ENCODE data around the gene TSFM.

Gene TSFM

DNA sequence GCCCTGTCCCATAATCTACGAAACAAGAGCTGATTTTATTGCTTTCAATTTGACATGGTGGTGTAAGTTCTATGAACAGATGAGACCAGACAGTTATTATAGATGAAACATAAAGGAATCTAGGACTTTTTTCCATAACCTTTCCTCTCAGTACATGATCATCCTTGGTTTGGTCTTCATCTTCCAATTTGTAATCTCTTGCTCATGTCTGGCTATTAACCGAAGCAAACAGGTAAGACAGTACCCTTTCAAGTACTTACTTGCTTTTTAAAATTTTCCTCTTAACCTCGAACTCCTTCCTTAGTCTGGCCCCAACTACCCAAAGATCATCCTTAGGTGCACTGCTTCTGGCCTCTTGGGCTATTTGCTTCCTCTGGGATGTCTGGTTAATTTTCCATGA, 36.6 kb upstream of the TSFM start:
- DNase-seq (no peak), ATAC-seq (no peak)

GRCh38 chr12:57749061-57749460, 33.5 kb upstream of the TSFM start:
- DNase-seq (no peak), ATAC-seq (no peak)

GRCh38 chr12:57750561-57751431, 31.8 kb upstream of the TSFM start:
- ATAC-seq (no peak), DNase-seq (no peak)

DNA sequence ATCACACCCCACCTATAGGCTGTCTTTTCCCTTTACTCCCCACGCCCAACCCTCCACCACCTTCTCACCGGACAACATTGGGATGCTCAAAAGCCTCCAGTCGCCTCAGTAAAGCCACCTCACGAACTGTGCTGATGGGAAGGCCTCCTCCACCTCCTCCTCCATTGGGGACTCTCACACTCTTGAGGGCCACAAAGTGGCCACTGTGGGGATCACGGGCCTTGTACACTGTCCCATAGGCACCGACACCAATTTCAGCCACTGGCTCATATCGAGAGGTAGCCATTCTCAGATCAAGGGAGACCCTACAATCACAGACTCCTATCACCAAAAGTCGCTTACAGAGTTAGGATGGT, 31.2 kb upstream of the TSFM start:
- no peak for DNase-seq
- no peak for ATAC-seq

DNA sequence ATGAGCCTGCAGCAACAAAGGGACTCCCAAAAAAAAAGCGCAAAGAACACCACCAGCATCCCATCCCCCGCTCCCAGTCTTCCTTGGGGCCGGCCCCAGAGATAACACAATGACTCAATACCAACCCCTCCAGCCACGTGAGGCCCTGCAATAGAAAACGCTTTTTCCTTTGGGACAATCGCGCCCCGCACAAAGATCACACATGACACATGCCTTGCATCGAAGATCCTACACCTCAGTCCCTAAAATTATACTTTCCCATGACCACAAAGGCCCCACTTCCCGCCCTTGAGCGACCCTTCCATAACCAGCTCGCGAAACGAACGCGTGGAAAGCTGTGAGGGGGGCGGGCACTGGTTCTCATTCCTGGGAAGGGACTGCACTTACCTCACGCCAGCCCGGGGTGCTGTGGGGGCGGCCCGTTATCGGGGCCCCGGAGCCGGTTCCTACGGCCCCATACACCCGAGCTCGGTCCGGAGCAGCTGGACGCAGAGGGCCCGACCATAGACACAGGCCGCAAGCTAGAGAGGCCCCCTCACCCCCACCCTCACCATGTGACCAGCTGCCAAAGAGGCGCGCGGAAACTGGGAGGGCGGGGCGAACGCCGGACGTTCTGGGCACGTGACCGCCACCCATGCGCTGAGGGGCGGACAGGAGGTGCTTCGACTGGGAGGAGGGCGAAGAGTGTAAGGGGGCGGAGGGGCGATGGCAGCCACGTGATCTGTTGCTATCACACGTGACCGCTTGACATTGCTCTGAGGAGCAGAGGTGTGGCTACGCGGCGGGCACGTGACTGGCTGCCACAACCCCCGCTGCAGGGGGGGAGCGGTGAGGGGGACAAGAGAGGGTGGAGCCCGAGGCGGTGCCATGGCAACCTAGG, 30.6 kb upstream of the TSFM start, which contains the start of gene CDK4:
CDK4 (minus strand) TSS at position 523 of the 880 bp plus-strand sequence. CDS start 593 bp downstream, outside the sequence.
- DNase-seq (peak; percentile 99), ATAC-seq (peak; percentile 80)

DNA sequence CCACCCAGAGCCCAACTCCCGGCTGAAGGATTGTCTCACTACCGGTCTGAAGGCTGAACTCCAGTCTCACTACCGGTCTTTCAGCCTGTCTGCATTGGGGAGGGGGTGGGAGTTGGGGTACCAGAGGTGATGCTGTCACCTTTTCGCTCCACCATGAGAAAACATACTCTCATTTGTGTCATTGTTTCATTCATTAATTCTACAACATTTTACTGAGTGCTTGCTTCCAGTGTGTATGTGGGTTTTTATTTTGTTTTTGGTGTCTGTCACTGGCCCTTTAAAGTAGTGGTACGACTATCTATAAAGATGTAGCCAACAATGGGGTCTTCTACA, 30.0 kb upstream of the TSFM start:
- ATAC-seq (no peak), DNase-seq (no peak)

DNA sequence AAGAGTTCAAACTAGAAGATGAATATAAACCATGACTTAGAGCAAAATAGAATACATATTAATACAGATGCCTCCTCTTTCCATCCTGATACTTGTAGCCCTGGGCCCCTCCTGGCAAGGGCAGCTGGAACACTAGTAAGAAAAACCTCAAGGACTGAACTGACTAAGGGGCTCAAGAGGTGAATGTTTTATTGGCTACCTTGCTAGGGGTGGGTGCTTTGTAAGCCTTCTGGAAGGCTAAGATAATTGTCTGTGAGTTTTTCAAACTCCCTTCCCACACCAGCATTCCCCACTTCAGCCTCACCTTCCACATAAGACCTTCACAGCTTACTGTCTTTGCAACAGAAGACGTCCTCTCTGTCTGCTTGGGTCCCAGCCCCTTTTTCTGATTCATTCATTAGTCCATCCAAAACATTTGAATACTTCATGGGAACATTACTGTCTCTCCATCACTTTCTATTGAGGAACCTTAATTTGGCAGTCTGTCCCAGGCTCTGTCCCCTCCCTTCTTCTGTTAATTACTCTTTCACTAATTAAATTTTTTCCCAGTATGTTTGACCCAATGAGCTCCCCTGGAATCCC, 28.7 kb upstream of the TSFM start:
- DNase-seq (no peak), ATAC-seq (no peak)

GRCh38 chr12:57754411-57755193, 28.0 kb upstream of the TSFM start, which contains the start of gene MARCHF9:
Gene MARCHF9, plus strand, starts transcription at chr12:57755103. Its CDS starts 426 bp downstream, at chr12:57755529.
- ATAC-seq (peak; percentile 50), DNase-seq (peak; percentile 85)

DNA sequence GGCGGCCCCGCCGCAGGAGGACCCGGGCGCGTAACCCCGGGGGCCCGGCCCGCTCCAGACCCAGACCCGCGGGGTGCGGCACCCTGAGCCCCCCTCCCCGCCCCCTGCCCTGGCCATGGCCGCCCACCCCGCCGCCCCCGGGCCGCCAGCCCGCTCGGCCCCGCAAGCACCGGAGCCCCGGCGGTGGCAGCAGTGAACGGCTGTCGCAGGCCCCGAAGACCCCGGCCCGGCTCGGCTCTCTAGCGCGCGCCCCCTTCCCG, 27.5 kb upstream of the TSFM start:
- no peak for DNase-seq
- ATAC-seq, result no peak

- DNase-seq (peak; percentile 45), ATAC-seq (no peak)
Measured at GRCh38 chr12:57755454-57756372, 26.9 kb upstream of the TSFM start.

DNA sequence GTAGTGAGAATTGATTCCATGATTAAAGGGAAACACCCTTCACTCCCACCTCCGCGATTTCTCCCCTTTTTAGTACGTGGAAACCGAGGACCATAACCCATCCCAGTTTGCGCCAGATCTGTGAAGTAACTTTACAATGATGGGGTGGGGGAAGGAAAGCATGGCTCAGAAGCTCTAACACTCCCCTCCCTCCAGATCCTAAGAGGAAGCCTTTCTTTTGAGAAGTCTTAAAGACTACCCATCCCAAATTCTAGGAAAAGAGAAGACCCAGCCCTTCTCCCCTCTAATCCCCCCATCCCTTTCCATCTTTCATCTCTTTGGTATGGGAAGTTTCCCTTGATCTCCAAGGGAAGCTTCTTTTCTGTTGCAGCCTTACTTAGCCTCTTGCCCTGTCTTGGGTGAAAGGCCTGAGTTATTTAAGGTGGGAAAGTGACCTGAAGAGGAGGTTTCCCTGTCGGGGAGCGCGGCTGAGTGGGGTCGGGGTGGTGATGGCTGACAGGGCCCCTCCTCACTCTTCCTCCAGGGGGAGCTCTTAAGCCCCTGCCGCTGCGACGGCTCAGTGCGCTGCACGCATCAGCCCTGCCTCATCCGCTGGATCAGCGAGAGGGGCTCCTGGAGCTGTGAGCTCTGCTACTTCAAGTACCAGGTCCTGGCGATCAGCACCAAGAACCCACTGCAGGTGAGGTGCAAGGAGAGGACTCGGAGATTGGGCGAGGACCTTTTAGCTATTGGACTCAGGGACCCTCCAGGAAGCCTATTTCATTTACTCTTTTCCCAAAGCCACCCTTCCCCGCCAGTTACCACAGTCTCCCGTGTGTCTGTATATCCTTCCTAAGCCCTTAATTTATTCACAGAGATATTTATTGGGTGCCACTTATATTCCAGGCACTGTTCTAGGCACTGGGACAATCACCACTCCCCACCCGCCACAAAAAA, 25.9 kb upstream of the TSFM start:
- ATAC-seq (peak; percentile 49), DNase-seq (peak; percentile 80)

- DNase-seq (no peak), ATAC-seq (no peak)
Measured at GRCh38 chr12:57757771-57758170, 24.8 kb upstream of the TSFM start.

GRCh38 chr12:57758552-57759359, 23.8 kb upstream of the TSFM start:
- DNase-seq (no peak), ATAC-seq (no peak)

- DNase-seq (peak; percentile 48), ATAC-seq (no peak)
Measured at GRCh38 chr12:57759360-57759980, 23.1 kb upstream of the TSFM start.

- ATAC-seq, result no peak
- no peak for DNase-seq
Measured at GRCh38 chr12:57760347-57760982, 22.1 kb upstream of the TSFM start.

GRCh38 chr12:57761391-57761998, 21.1 kb upstream of the TSFM start:
- DNase-seq, result no peak
- ATAC-seq, result no peak

GRCh38 chr12:57762463-57762862, 20.1 kb upstream of the TSFM start:
- ATAC-seq (no peak), DNase-seq (no peak)

All from stimulated activated naive CD8-positive, alpha-beta T cell treated with anti-CD3 and anti-CD28 coated beads, Interleukin-15, Interleukin-2, amounts not matched to agents 100 U/mL and 50 U/mL, for 24 hours (primary cell).